Testis (tissue), 2 donors: ENCODE results near the gene HMCN2.

ENCODE experiments used
- POLR2A ChIP-seq: fragments of 450-650 bp; IDR thresholded peaks from one replicate; pipeline ENCODE4 v1.6.1; 2017; ENCODE audit warnings: antibody characterized with exemption, mild to moderate bottlenecking, moderate library complexity
- TF ChIP-seq, protein P1 (sequence below), 3 experiments: fragments of 450-650 bp in 2 of 3; fragments of 200-600 bp in 1 of 3; sonication (generic) in 1 of 3; IDR thresholded peaks; one replicate each; pipeline ENCODE4 v1.5.1; 2016 to 2019; ENCODE audit warnings: antibody characterized with exemption in 3 of 3, mild to moderate bottlenecking in 2 of 3, moderate library complexity in 1 of 3

DNA sequence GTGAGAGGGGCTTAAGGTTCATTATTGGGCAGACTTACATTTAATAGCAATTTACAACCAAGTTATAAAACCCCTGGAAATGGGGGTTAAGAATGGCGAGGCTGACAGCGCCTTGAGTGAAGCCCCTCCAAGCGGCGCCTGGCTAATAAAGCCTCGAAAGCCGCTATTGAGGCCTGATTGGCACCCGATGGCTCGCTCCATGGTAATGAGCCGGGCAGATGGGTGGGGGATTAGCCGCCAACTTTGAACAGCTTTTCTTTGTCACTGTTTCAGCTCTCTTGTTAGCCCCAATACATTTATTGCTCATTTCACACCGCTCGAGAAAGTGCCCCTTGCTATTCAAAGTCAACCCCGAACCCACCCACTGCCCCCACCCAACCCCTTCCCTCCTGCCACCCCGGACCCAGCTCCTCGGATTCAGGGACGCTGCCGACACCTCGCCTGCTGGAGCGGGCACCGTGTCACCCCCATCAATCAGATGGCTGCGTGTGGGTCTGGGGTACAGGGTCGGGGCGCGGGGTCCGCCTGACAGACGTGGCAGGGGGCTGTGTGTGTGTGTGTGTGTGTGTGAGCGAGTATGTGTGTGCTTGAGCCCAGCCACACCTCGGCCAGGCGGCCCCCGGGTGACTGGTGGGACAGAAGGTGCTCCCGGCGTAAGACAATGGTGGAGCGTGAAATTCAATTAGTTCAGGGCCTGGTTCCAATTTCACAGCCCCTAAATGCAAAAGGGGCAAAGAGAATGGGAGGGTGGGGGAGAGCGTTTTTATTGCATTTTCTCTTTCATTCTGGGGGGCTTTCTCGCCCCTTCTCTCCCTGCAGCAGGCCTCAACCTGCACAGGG is 213.4 kb downstream of the HMCN2 start:
- TF ChIP-seq, protein P1, sequence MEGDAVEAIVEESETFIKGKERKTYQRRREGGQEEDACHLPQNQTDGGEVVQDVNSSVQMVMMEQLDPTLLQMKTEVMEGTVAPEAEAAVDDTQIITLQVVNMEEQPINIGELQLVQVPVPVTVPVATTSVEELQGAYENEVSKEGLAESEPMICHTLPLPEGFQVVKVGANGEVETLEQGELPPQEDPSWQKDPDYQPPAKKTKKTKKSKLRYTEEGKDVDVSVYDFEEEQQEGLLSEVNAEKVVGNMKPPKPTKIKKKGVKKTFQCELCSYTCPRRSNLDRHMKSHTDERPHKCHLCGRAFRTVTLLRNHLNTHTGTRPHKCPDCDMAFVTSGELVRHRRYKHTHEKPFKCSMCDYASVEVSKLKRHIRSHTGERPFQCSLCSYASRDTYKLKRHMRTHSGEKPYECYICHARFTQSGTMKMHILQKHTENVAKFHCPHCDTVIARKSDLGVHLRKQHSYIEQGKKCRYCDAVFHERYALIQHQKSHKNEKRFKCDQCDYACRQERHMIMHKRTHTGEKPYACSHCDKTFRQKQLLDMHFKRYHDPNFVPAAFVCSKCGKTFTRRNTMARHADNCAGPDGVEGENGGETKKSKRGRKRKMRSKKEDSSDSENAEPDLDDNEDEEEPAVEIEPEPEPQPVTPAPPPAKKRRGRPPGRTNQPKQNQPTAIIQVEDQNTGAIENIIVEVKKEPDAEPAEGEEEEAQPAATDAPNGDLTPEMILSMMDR (IDR thresholded peaks at IDR 0.05) = no peak
- no peak for TF ChIP-seq POLR2A
